ENCODE results near the gene ANG. TPM values are rescaled to one million over a fixed set of nuclear protein-coding genes. Genes with fewer than 3 reads are reported as not detected.

The ANG gene
- total RNA-seq (2021; fragmentation: NEBNext Ultra II Directional; extraction: Animal tissue kit (Norgen Biotek cat#: 25700)) (2.2 and 4.3 TPM in 2 replicates), polyA plus RNA-seq (2011; rRNA removed) (4.4 and 4.6 TPM in 2 replicates), polyA minus RNA-seq (2011; rRNA and poly(A)+ RNA removed) (5.2 and 5.8 TPM in 2 replicates)
- polyA plus RNA-seq (2011; cell fraction: cytosol; rRNA removed): 4.7 TPM
- 3.4 TPM for polyA plus RNA-seq (2011; cell fraction: nucleus; rRNA removed)
- 4.9 to 6.1 TPM (median 5.8 TPM) in 4 replicates for polyA plus RNA-seq (2012, experiment 1 of 2)
- 13.5 TPM for polyA plus RNA-seq (2012, experiment 2 of 2)
- 7.0 TPM for polyA plus RNA-seq (2013, experiment 1 of 2)
- 8.2 TPM for polyA plus RNA-seq (2013, experiment 2 of 2)
- polyA minus RNA-seq (2011; cell fraction: cytosol; rRNA and poly(A)+ RNA removed): 2.6 TPM
- 1.3 TPM for polyA minus RNA-seq (2011; cell fraction: nucleus; rRNA and poly(A)+ RNA removed)
- long read RNA-seq, experiment 1, partial matches to known transcripts: 0 of 2 reads
- long read RNA-seq, experiment 1, other reads (novel, unspliced or antisense): 0 of 2 reads
- long read RNA-seq, experiment 2: 0 reads

DNA sequence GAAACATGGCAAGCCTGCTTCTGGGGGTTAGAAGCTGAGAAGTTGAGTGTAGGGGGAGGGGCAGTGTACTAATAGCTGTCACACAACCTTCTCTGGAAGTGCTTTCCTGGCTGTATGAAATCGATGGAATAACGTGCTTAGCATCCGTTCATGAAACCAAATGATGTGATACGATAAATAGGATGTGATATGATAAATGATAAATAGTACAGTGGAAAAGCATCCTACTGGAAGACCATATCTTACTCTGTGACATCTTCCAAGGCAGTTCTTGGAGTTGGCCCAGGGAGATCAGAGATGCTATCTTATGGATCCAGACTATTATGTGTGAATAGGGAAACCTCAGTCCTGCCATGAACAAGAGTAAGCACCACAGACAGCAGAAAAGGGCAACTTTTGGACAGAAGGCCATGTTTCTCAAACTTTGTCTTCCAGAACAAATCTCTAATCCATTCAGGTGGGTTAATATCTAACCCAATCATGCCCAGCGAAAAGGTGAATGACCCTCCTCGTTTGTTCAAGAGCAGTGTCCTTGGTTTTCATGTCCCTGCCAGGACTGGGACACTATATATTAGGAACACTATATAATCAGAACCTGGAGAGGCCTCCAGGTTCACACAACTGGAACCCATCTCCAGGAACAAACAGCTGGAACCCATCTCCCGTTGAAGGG lies at the start of gene ANG:
TSS of gene ANG (plus strand) at position 598 of the 673 bp plus-strand sequence. CDS start 4,801 bp downstream, outside the sequence.
- Histone ChIP-seq H2BK5ac (ENCODE audit: low read depth, low read length) (no peak within 1 kb of the TSS), H3K56ac (replicated peaks; ENCODE audit: insufficient read length, low read depth, low read length) (no peak within 1 kb of the TSS), H2AK5ac (ENCODE audit: low read depth, low read length) (no peak within 1 kb of the TSS), H3K36me3 (ENCODE audit: control insufficient read depth in 2 of 4, insufficient read depth in 4 of 4, low read length in 3 of 4) (no peaks in the 10 kb centered on the region), H2AFZ (ENCODE audit: low read length) (no peak within 1 kb of the TSS), H3K27ac (ENCODE audit: low read depth, low read length) (no peak within 1 kb of the TSS), H4K8ac (ENCODE audit: extremely low read depth, insufficient read depth, low read length) (no peak within 1 kb of the TSS), H3K4ac (replicated peaks; ENCODE audit: insufficient read length, low read depth, low read length) (no peak within 1 kb of the TSS), H3K4me1 (replicated peaks in 1 of 4; ENCODE audit: control insufficient read depth in 3 of 4, insufficient read depth in 4 of 4, low read length in 3 of 4) (no peaks in the 10 kb centered on the region), H3K18ac (ENCODE audit: extremely low read depth, low read length) (no peak within 1 kb of the TSS), H2BK120ac (replicated peaks; ENCODE audit: low read depth, low read length) (no peak within 1 kb of the TSS), H3K9ac (replicated peaks in 1 of 4; ENCODE audit: extremely low read depth in 1 of 4, low read depth in 3 of 4, low read length in 3 of 4) (no peak within 1 kb of the TSS), H3K79me1 (ENCODE audit: low read depth, low read length) (no peaks in the 10 kb centered on the region), H4K20me1 (replicated peaks in 1 of 2; ENCODE audit: control insufficient read depth in 1 of 2, insufficient read depth in 2 of 2, low read length in 2 of 2) (no peaks in the 10 kb centered on the region), H4K91ac (replicated peaks; ENCODE audit: insufficient read length, low read length) (no peak within 1 kb of the TSS), H3K4me2 (ENCODE audit: insufficient read depth in 1 of 2, low read depth in 2 of 2, low read length in 2 of 2) (no peak within 1 kb of the TSS), H3K79me2 (ENCODE audit: control insufficient read depth in 1 of 2, insufficient read depth in 2 of 2, low read length in 2 of 2) (no peaks in the 10 kb centered on the region), H3K23me2 (ENCODE audit: low read depth, low read length) (peaks cover 11% of the 10 kb centered on the region), H4K5ac (ENCODE audit: insufficient read length, low read depth, low read length) (no peak within 1 kb of the TSS), H2BK15ac (ENCODE audit: low read length) (no peak within 1 kb of the TSS), H3K14ac (ENCODE audit: insufficient read length) (no peak within 1 kb of the TSS), H3K4me3 (ENCODE audit: extremely low read depth in 1 of 4, insufficient read depth in 2 of 4, low read depth in 3 of 4, low read length in 4 of 4) (no peak within 1 kb of the TSS), H3K27me3 (replicated peaks in 1 of 4; ENCODE audit: control insufficient read depth in 3 of 4, extremely low read depth in 1 of 4, insufficient read depth in 3 of 4, low read length in 3 of 4) (no peaks in the 10 kb centered on the region), H3K9me3 (ENCODE audit: insufficient read depth in 2 of 2, low read depth in 1 of 2, low read length in 1 of 2) (no peaks in the 10 kb centered on the region), H2BK20ac (ENCODE audit: low read length) (no peak within 1 kb of the TSS), H2BK12ac (ENCODE audit: low read depth, low read length) (no peak within 1 kb of the TSS), H3K23ac (ENCODE audit: insufficient read length) (no peak within 1 kb of the TSS)
- FAIRE-seq: no peak
- no peak for DNase-seq (ENCODE audit: low read depth in 1 of 2, low spot score in 2 of 2)
- no peak for TF ChIP-seq SIRT6 (IDR thresholded peaks at IDR 0.05; ENCODE audit: low read length)
- TF ChIP-seq CREB1 (IDR thresholded peaks at IDR 0.05): no peak
- no peak for TF ChIP-seq TAF7 (optimal IDR thresholded peaks at IDR 0.05; ENCODE audit: borderline replicate concordance, low read depth, low read length)
- TF ChIP-seq TBP (IDR thresholded peaks at IDR 0.05; ENCODE audit: low read depth, low read length): no peak
- TF ChIP-seq PHF8 (conservative IDR thresholded peaks at IDR 0.05; ENCODE audit: low read depth, low read length): no peak
- TF ChIP-seq RNF2 (IDR thresholded peaks at IDR 0.05; ENCODE audit: borderline replicate concordance, low read depth, low read length, missing control alignments, poor library complexity, severe bottlenecking): no peak
- no peak for TF ChIP-seq CBX8 (IDR thresholded peaks at IDR 0.05; ENCODE audit: borderline replicate concordance, low read depth, low read length)
- no peak for TF ChIP-seq SRF (IDR thresholded peaks at IDR 0.05; ENCODE audit: low read depth, low read length)
- TF ChIP-seq FOSL1 (IDR thresholded peaks at IDR 0.05; ENCODE audit: insufficient read depth, low read depth, low read length): no peak
- TF ChIP-seq, protein P1, sequence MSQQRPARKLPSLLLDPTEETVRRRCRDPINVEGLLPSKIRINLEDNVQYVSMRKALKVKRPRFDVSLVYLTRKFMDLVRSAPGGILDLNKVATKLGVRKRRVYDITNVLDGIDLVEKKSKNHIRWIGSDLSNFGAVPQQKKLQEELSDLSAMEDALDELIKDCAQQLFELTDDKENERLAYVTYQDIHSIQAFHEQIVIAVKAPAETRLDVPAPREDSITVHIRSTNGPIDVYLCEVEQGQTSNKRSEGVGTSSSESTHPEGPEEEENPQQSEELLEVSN (IDR thresholded peaks at IDR 0.05): no peak
- 81% methylated on average over 7 of the region's 7 CpGs; no CpG with 5 or more reads in 1 of the 2 experiments for WGBS, 2 experiments (ENCODE audit: extremely low coverage in 1 of 2, insufficient coverage in 1 of 2, insufficient read length in 1 of 2, insufficient replicate concordance in 2 of 2, low coverage in 1 of 2, low lambda C conversion rate in 2 of 2, missing lambda C conversion rate in 1 of 2)
- POLR2A ChIA-PET (ENCODE audit: partially characterized antibody): no interaction called here
- CTCF ChIA-PET (ENCODE audit: partially characterized antibody): interaction anchor here (0.6 to 16.7 kb wide), 4 partner anchors 12 to 158 kb away, joined by 3 to 282 read pairs (median 4); no protein-coding TSS in a partner anchor
